ENCODE data around the gene PPIL1.
"Not testable (repeated sequence)": the region's sequence is repeated elsewhere in the genome, so short reads cannot be mapped to it uniquely, and the experiment has no call there.

PPIL1 gene

GRCh38 chr6:36814249-36814648 is 60.4 kb downstream of the PPIL1 start:
- DNase-seq (ENCODE audit: low spot score), result no peak

- no peak for DNase-seq (ENCODE audit: low spot score)
Measured at GRCh38 chr6:36813526-36813925, 61.1 kb downstream of the PPIL1 start.

- DNase-seq (ENCODE audit: low spot score), result not testable (repeated sequence)
Measured at GRCh38 chr6:36813047-36813446, 61.6 kb downstream of the PPIL1 start.

GRCh38 chr6:36809941-36810803 is 64.4 kb downstream of the PPIL1 start:
- DNase-seq (ENCODE audit: low spot score), result no peak

GRCh38 chr6:36809156-36809555 is 65.4 kb downstream of the PPIL1 start:
- DNase-seq (ENCODE audit: low spot score), result no peak

- no peak for DNase-seq (ENCODE audit: low spot score)
Measured at GRCh38 chr6:36808634-36809033, 66.0 kb downstream of the PPIL1 start.

GRCh38 chr6:36807750-36808149 is 66.9 kb downstream of the PPIL1 start:
- DNase-seq (ENCODE audit: low spot score), result no peak

GRCh38 chr6:36807143-36807542 is 67.5 kb downstream of the PPIL1 start:
- DNase-seq (ENCODE audit: low spot score), result no peak

GRCh38 chr6:36805917-36806316 is 68.7 kb downstream of the PPIL1 start:
- DNase-seq (ENCODE audit: low spot score), result no peak

- DNase-seq (ENCODE audit: low spot score), result no peak
Measured at GRCh38 chr6:36805096-36805797, 69.4 kb downstream of the PPIL1 start.

All from germinal center (tissue), 1 donor.